Measurements from ENCODE around the gene SLC26A3.

GRCh38 chr7:107830420-107830819 is 27.4 kb upstream of the SLC26A3 start:
- TF ChIP-seq ZNF114 (CRISPR knock-in tag; IDR thresholded peaks at IDR 0.05) (no peak), JUNB (IDR thresholded peaks at IDR 0.05; ENCODE audit: unreplicated experiment) (no peak), CTCF (conservative IDR thresholded peaks at IDR 0.05; ENCODE audit: low read depth in 2 of 2) (no peak), STAT1 (IDR thresholded peaks at IDR 0.05; ENCODE audit: unreplicated experiment) (no peak), CREB1 (CRISPR knock-in tag; IDR thresholded peaks at IDR 0.05; ENCODE audit: low read depth) (no peak), ZNF462 (CRISPR knock-in tag; IDR thresholded peaks at IDR 0.05) (no peak), EZH2phosphoT487 (IDR thresholded peaks at IDR 0.05; ENCODE audit: unreplicated experiment) (no peak), EZH2 (IDR thresholded peaks at IDR 0.05; ENCODE audit: low read depth, unreplicated experiment) (no peak)
